ENCODE measurements around the gene METTL16.

Gene METTL16

DNA sequence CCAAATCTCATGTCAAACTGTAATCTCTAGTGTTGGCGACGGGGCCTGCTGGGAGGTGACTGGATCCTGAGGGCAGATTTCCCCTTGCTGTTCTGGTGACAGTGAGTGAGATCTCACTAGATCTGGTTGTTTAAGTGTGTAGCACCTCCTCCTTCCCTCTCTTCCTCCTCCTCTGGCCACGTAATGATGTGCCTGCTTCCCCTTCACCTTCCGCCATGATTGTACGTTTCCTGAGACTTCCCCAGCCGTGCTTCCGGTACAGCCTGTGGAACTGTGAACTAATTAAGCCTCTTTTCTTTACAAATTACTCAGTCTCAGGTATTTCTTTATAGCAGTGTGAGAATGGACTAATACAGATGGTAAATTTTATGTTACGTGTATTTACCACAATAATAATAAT is 49.2 kb downstream of the METTL16 start:
- DNase-seq (ENCODE audit: low spot score), result no peak
- TF ChIP-seq CTCF (IDR thresholded peaks at IDR 0.05), result no peak
- Histone ChIP-seq H3K4me3 (no peak overlapping the region), H3K27ac (no peak overlapping the region)

- no peak for DNase-seq (ENCODE audit: low spot score)
- Histone ChIP-seq H3K4me3 (no peak overlapping the region), H3K27ac (peak overlapping the region; percentile 23 to 43)
- no peak for TF ChIP-seq CTCF (IDR thresholded peaks at IDR 0.05)
Measured at GRCh38 chr17:2459917-2460271, 51.8 kb downstream of the METTL16 start.

- TF ChIP-seq CTCF (IDR thresholded peaks at IDR 0.05), result no peak
- no peak for DNase-seq (ENCODE audit: low spot score)
- Histone ChIP-seq H3K4me3 (no peak overlapping the region), H3K27ac (no peak overlapping the region)
Measured at GRCh38 chr17:2457913-2458312, 53.8 kb downstream of the METTL16 start.

DNA sequence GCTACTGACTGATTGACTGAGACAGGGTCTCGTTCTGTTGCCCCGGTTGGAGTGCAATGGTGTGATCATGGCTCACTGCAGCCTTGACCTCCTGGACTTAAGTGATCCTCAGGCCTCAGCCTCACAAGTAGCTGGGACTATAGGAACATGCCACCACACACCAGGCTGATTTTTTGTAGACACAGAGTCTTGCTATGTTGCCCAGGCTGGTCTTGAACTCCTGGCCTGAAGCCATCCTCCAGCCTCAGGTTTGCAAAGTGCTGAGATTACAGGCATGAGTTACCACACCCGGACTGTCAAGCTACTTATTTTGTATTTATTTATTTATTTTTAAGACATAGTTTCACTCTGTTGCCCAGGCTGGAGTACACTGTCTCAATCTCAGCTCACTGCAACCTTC is 55.2 kb downstream of the METTL16 start:
- no peak for DNase-seq (ENCODE audit: low spot score)
- Histone ChIP-seq H3K27ac (no peak overlapping the region), H3K4me3 (no peak overlapping the region)
- no peak for TF ChIP-seq CTCF (IDR thresholded peaks at IDR 0.05)

- no peak for DNase-seq (ENCODE audit: low spot score)
- no peak overlapping the region for H3K27ac ChIP-seq
- no peak overlapping the region for H3K4me3 ChIP-seq
- no peak for TF ChIP-seq CTCF (IDR thresholded peaks at IDR 0.05)
Measured at GRCh38 chr17:2455956-2456355, 55.7 kb downstream of the METTL16 start.

DNA sequence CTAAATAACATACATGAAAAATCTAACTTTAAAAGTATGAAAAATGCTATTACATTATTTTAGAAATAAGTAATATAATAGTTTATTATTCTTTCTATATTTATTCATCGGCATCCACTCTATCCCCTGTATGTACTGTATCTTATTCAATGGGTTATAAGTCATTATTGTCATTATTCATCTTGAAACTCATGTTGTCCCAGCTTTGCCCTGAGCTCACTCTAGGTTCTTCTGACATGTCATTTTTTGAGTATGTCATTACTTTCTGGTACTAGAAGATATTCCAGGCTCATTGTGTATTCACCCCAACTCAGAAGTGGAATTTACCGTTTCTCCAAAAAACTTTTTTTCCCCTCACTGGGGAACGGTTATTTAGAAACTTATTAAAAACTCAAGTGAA is 57.8 kb downstream of the METTL16 start:
- no peak for DNase-seq (ENCODE audit: low spot score)
- no peak overlapping the region for H3K4me3 ChIP-seq
- no peak for TF ChIP-seq CTCF (IDR thresholded peaks at IDR 0.05)
- H3K27ac ChIP-seq, result no peak overlapping the region

DNA sequence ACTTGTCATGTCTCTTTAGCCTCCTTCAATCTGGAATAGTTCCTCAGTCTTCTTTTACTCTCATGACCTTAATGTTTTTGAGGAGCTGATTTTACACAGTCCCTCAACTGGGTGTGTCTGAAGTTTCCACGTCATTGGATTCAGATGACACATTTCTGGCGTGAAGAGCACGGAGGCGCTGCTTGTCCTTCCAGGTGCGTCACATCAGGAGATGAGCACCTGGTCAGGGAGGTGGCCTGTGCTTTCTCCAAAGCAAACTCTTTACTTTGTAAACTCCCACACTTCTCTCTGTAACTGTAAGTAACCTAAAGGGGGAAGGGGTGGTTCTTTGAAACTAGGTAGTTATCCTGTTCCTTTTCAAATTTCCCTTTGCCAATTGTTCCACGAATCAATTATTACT is 58.4 kb downstream of the METTL16 start:
- TF ChIP-seq CTCF (IDR thresholded peaks at IDR 0.05), result no peak
- no peak overlapping the region for H3K4me3 ChIP-seq
- no peak for DNase-seq (ENCODE audit: low spot score)
- no peak overlapping the region for H3K27ac ChIP-seq
